ENCODE measurements around the gene UTP11. TPM values are rescaled to one million over a fixed set of nuclear protein-coding genes. Genes with fewer than 3 reads are reported as not detected.

Gene UTP11
- total RNA-seq, 6 experiments from 2014 or later, result 6.8 to 33.1 (median 12.8) TPM

GRCh38 chr1:38000529-38001455 lies 11.7 kb upstream of the UTP11 start:
- WGBS (ENCODE audit: insufficient coverage, low coverage, low lambda C conversion rate, missing lambda C conversion rate), result 66% methylated on average over 4 of the region's 13 CpGs
- H3K36me3 ChIP-seq, result no peaks in the 10 kb centered on the region
- DNase-seq, result no peak
- peak in 1 of 4 donors; percentile 20 for ATAC-seq
- peaks cover 0 to 3% (median 0%) of the 10 kb centered on the region in 4 donors for H3K4me1 ChIP-seq
- H3K4me3 ChIP-seq, result no peak overlapping the region
- H3K9me3 ChIP-seq, result no peaks in the 10 kb centered on the region
- no peaks in the 10 kb centered on the region for H3K27me3 ChIP-seq
- TF ChIP-seq CTCF (IDR thresholded peaks at IDR 0.05) (no peak), POLR2A (IDR thresholded peaks at IDR 0.05) (no peak)
- H3K27ac ChIP-seq, result peak overlapping the region; percentile 40 to 90 (median 59)
- intact Hi-C loops (cut with DNase I), result no loop called here

GRCh38 chr1:38003261-38004250 lies 9.0 kb upstream of the UTP11 start:
- intact Hi-C loops (cut with DNase I), result no loop called here
- ATAC-seq (no peak), DNase-seq (no peak)
- WGBS (ENCODE audit: insufficient coverage, low coverage, low lambda C conversion rate, missing lambda C conversion rate), result no CpG with 5 or more reads among the region's 8 CpGs
- no peaks in the 10 kb centered on the region for H3K27me3 ChIP-seq
- H3K9me3 ChIP-seq, result no peaks in the 10 kb centered on the region
- H3K36me3 ChIP-seq, result no peaks in the 10 kb centered on the region
- TF ChIP-seq CTCF (IDR thresholded peaks at IDR 0.05) (no peak), POLR2A (IDR thresholded peaks at IDR 0.05) (no peak)
- peak overlapping the region in 2 of 3 donors; percentile 57 to 72 for H3K27ac ChIP-seq
- peak overlapping the region in 2 of 3 donors; percentile 41 to 50 for H3K4me3 ChIP-seq
- H3K4me1 ChIP-seq, result peaks cover 0 to 3% (median 0%) of the 10 kb centered on the region in 4 donors

- Histone ChIP-seq H3K27me3 (no peaks in the 10 kb centered on the region), H3K4me1 (no peaks in the 10 kb centered on the region), H3K27ac (peak overlapping the region; percentile 39 to 72 (median 57)), H3K9me3 (no peaks in the 10 kb centered on the region), H3K4me3 (peak overlapping the region; percentile 41 to 60 (median 50)), H3K36me3 (no peaks in the 10 kb centered on the region)
- WGBS (ENCODE audit: insufficient coverage, low coverage, low lambda C conversion rate, missing lambda C conversion rate), result 18% methylated on average over 24 of the region's 26 CpGs
- intact Hi-C loops (cut with DNase I), result no loop called here
- ATAC-seq, result no peak
- TF ChIP-seq POLR2A (IDR thresholded peaks at IDR 0.05), result no peak
- no peak for TF ChIP-seq CTCF (IDR thresholded peaks at IDR 0.05)
- peak in 1 of 3 donors; percentile 54 for DNase-seq
Measured at GRCh38 chr1:38004284-38005108, 8.0 kb upstream of the UTP11 start.
